T-helper 2 cell treated with Interferon-gamma antibody and Interleukin-4, amounts not matched to agents 100 ng/mL and 5 ng/mL, for 36 hours (primary cell): ENCODE measurements around the gene CYP1A1. TPM values are rescaled to one million over a fixed set of nuclear protein-coding genes. Genes with fewer than 3 reads are reported as not detected.
"Not testable (repeated sequence)": the region's sequence is repeated elsewhere in the genome, so short reads cannot be mapped to it uniquely, and the experiment has no call there.

Experiments
- intact Hi-C: fragments of 100-400 bp; cut with micrococcal nuclease; formaldehyde crosslinking; loops from one replicate; pipeline ENCODE4 v1.15.1; 2023
- total RNA-seq: library from RNA; stranded (reverse); gene quantifications from 2 replicates; pipeline ENCODE4 v1.2.3, GENCODE V29; 2022

The CYP1A1 gene
- total RNA-seq, 1 donor from 2014 or later, result 1.0 TPM

DNA sequence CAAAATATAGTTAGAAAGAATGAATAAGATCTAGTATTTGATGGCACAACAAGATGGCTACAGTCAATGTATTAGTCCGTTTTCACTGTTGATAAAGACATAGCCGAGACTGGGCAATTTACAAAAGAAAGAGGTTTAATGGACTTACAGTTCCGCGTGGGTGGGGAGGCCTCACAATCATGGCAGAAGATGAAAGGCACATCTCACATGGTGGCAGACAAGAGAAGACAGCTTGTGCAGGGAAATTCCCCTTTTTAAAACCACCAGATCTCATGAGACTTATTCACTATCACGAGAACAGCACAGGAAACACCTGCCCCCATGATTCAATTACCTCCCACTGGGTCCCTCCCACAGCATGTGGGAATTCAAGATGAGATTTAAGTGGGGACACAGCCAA lies 12.9 kb upstream of the CYP1A1 start:
- intact Hi-C loops, result not testable (repeated sequence)

GRCh38 chr15:74735305-74735704 lies 10.0 kb upstream of the CYP1A1 start:
- intact Hi-C loops, result no loop called here

- intact Hi-C loops, result no loop called here
Observed at GRCh38 chr15:74733269-74733668, 7.9 kb upstream of the CYP1A1 start.

- intact Hi-C loops, result no loop called here
Observed at GRCh38 chr15:74732846-74733245, 7.5 kb upstream of the CYP1A1 start.

GRCh38 chr15:74730619-74731316 lies 5.4 kb upstream of the CYP1A1 start:
- intact Hi-C loops, result no loop called here

GRCh38 chr15:74729372-74729771 lies 4.0 kb upstream of the CYP1A1 start:
- intact Hi-C loops, result not testable (repeated sequence)

GRCh38 chr15:74728699-74729098 lies 3.4 kb upstream of the CYP1A1 start:
- intact Hi-C loops, result not testable (repeated sequence)

GRCh38 chr15:74727727-74728126 lies 2.4 kb upstream of the CYP1A1 start:
- intact Hi-C loops, result no loop called here

- intact Hi-C loops, result no loop called here
Observed at GRCh38 chr15:74726774-74727164, 1.4 kb upstream of the CYP1A1 start.

DNA sequence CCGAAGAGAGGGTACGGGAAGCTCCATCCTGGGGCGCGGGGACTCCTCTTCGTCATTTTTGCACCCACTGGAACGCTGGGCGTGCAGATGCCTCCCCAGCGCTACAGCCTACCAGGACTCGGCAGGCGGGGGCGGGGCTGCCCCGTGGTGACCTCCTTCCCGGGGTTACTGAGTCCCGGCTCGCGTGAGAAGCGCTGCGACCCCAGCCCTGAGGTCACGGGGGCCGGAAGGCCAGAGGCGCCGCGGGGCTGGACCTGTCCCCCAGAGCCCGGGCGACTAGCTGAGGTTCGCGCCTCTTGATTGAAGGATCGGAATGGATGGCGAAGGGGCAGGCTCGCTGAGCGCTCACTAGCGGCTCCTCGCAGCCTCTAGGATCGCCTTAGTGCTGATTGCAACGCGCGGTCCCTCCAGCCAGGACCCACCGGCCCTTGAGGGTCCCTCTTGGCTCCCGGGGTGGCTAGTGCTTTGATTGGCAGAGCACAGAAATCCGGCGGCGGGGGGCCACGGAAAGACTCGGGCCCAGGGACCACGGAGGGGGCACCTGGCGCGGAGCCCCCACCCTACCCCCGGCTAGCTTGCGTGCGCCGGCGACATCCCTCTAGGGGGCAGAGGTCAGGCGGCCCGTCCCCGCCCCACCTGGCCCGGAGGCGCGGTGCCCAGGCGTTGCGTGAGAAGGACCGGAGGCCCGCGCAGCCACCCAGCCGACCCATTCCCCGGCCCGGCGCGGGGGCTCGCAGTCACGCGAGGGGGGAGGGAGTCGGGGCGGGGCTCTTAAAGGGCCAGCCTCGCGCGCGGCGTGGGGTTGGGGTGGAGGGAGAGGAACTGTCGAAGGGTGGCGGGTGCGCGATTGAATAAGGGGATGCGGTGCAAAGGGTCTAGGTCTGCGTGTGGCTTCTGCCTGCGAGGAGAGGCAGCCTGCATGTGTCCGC lies 781 bp upstream of the CYP1A1 start:
- intact Hi-C loops, result no loop called here

- intact Hi-C loops, result no loop called here
Observed at GRCh38 chr15:74724570-74725224, 631 bp downstream of the CYP1A1 start.

GRCh38 chr15:74723754-74724334 lies 1.5 kb downstream of the CYP1A1 start:
- intact Hi-C loops, result no loop called here

DNA sequence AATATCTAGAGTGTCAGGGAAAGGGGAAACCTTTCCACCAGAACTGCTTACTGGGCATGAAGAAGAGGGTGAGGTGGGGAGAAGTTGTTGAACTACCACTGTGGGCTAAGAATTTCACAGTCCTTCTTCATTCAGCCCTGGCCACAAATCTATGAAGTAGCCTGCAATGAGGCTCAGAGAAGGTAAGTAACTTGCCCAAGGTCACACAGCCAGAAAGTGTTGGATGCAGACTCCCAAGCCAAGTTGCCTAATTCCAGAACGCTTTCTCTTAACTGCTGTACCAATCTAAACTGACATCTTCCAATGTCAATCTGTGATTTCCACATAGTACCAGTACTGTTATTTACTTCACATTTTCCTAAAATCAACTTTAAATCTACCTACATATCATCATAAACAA lies 2.1 kb downstream of the CYP1A1 start:
- intact Hi-C loops, result no loop called here

DNA sequence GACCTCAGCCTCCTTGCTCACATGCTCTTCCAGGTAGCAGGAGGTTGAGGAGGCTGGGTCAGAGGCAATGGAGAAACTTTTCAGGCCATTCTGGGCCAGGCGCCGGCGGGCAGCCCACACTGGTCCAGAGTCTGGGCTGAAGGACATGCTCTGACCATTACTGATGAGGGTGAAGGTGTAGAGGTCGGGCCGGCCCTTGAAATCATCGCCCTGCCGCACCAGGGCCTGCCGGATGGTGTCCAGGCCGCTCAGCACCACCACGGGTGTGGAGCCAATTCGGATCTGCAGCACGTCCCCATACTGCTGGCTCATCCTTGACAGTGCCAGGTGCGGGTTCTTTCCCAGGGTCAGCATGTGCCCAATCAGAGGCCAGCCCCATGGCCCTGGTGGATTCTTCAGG lies 2.7 kb downstream of the CYP1A1 start:
- intact Hi-C loops, result no loop called here

DNA sequence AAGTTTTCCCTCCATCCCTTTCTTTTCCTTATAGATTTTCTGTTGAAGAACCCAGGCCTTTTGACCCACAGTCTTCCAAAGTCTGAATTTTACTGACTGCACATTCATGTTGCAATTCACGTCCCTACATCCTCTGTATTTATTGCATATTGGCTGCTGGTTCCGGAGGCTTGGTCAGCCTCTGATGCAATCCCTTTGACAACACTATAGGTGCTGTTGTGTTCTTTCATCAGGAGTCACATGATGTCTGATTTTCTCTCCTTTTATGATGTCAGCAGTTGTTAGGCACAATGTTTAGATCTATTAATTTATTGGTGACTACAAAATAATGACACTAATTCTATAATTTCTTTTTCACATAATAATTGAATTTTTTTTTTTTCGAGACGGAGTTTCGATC lies 8.7 kb downstream of the CYP1A1 start:
- intact Hi-C loops, result no loop called here

GRCh38 chr15:74712311-74712710 lies 13.0 kb downstream of the CYP1A1 start:
- intact Hi-C loops, result no loop called here

- intact Hi-C loops, result no loop called here
Observed at GRCh38 chr15:74710319-74711094, 14.8 kb downstream of the CYP1A1 start.

GRCh38 chr15:74709892-74710291 lies 15.4 kb downstream of the CYP1A1 start:
- intact Hi-C loops, result no loop called here

GRCh38 chr15:74709011-74709410 lies 16.3 kb downstream of the CYP1A1 start:
- intact Hi-C loops, result no loop called here

GRCh38 chr15:74696808-74697207 lies 28.5 kb downstream of the CYP1A1 start:
- intact Hi-C loops, result no loop called here

DNA sequence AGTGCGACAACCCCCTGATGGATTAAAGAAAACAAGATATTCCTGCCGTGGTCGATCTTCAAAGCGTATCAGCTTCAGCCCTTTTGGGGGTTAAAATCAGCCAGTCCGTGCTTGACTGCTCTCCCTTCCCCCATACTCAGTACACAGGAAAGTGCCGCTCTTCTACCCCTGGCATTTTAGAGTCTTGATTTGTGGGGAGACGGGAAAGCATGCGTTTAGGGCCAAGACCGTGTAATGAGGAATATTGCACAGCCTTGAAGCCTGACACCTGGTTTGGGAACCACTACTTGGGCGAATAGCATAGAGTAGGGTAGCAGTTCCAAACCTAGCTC lies 29.0 kb downstream of the CYP1A1 start:
- intact Hi-C loops, result no loop called here
